ENCODE measurements around the gene WDR36. TPM values are rescaled to one million over a fixed set of nuclear protein-coding genes. Genes with fewer than 3 reads are reported as not detected.

Gene WDR36
- total RNA-seq, 1 donor from 2014 or later, result 31.6 TPM

DNA sequence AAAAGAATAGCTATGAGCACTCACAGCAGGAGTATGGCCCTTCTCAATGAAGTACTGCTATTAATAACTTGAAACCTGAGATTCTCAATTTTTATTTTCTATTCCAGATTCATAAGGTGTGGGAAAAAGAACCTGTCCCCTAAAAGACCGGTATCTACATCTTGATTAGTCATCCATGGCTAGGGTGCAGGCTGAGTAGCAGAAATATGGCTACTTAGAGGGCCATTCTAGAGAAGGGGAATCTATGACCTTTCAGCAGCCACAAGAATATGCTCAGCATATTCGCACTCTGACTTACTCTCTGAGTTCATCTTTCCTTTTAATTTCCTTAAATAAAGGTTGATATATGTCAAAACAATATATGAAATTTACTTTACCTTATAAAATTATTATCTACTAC, 27.7 kb downstream of the WDR36 start:
- Mint-ChIP-seq H3K4me1 (ENCODE audit: low read depth) (no peaks in the 10 kb centered on the region), H3K27ac (no peak overlapping the region), H3K4me3 (ENCODE audit: low read depth) (no peak overlapping the region), H3K9me3 (ENCODE audit: low read depth) (no peaks in the 10 kb centered on the region), H3K36me3 (ENCODE audit: insufficient read depth) (peaks cover 12% of the 10 kb centered on the region), H3K27me3 (no peaks in the 10 kb centered on the region)
- TF ChIP-seq, protein P1, sequence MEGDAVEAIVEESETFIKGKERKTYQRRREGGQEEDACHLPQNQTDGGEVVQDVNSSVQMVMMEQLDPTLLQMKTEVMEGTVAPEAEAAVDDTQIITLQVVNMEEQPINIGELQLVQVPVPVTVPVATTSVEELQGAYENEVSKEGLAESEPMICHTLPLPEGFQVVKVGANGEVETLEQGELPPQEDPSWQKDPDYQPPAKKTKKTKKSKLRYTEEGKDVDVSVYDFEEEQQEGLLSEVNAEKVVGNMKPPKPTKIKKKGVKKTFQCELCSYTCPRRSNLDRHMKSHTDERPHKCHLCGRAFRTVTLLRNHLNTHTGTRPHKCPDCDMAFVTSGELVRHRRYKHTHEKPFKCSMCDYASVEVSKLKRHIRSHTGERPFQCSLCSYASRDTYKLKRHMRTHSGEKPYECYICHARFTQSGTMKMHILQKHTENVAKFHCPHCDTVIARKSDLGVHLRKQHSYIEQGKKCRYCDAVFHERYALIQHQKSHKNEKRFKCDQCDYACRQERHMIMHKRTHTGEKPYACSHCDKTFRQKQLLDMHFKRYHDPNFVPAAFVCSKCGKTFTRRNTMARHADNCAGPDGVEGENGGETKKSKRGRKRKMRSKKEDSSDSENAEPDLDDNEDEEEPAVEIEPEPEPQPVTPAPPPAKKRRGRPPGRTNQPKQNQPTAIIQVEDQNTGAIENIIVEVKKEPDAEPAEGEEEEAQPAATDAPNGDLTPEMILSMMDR (IDR thresholded peaks at IDR 0.05; ENCODE audit: unreplicated experiment), result no peak
- no peak for DNase-seq (ENCODE audit: low spot score, unreplicated experiment)

DNA sequence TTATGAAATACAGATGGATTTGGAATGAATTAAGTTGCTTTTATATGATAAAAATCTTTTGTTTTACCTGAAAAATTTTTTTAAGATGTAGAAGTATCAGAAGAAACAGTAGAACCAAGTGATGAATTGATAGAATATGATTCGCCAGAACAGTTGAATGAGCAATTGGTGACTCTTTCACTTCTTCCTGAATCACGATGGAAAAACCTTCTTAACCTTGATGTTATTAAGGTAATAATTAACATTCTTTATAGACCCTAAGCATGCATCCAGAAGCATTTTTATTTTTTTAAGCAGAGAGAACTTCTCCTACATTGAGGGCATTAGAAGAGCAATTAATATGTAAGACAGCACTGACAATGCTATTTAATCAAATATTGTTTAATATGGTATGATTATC, 28.8 kb downstream of the WDR36 start:
- Mint-ChIP-seq H3K4me1 (ENCODE audit: low read depth) (no peaks in the 10 kb centered on the region), H3K36me3 (ENCODE audit: insufficient read depth) (peaks cover 13% of the 10 kb centered on the region), H3K27me3 (no peaks in the 10 kb centered on the region), H3K9me3 (ENCODE audit: low read depth) (no peaks in the 10 kb centered on the region), H3K4me3 (ENCODE audit: low read depth) (no peak overlapping the region), H3K27ac (no peak overlapping the region)
- DNase-seq (ENCODE audit: low spot score, unreplicated experiment), result no peak
- TF ChIP-seq, protein P1 (IDR thresholded peaks at IDR 0.05; ENCODE audit: unreplicated experiment), result no peak

DNA sequence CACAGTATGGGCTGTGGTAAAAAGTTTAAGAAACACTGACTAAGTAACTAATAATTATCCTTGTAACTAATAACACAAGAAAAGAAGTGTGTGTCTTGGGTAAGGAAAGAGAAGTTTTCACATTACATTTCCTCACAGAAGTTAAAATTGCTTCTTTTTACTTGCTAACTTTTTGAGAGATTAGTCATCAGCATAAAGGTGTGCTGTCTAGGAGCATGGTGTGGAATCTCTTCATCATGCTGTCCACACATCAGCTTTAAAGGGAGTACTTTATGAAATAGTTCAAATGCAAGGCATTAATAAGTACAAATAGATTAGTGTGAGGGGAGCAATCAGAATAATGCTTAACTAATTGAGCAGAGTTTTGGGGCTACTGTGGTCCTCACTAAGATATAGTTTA, 29.8 kb downstream of the WDR36 start:
- H3K27me3 Mint-ChIP-seq, result no peaks in the 10 kb centered on the region
- no peaks in the 10 kb centered on the region for H3K4me1 Mint-ChIP-seq (ENCODE audit: low read depth)
- TF ChIP-seq, protein P1 (IDR thresholded peaks at IDR 0.05; ENCODE audit: unreplicated experiment), result no peak
- no peaks in the 10 kb centered on the region for H3K9me3 Mint-ChIP-seq (ENCODE audit: low read depth)
- no peak for DNase-seq (ENCODE audit: low spot score, unreplicated experiment)
- H3K27ac Mint-ChIP-seq, result no peak overlapping the region
- H3K4me3 Mint-ChIP-seq (ENCODE audit: low read depth), result no peak overlapping the region
- peaks cover 18% of the 10 kb centered on the region for H3K36me3 Mint-ChIP-seq (ENCODE audit: insufficient read depth)

DNA sequence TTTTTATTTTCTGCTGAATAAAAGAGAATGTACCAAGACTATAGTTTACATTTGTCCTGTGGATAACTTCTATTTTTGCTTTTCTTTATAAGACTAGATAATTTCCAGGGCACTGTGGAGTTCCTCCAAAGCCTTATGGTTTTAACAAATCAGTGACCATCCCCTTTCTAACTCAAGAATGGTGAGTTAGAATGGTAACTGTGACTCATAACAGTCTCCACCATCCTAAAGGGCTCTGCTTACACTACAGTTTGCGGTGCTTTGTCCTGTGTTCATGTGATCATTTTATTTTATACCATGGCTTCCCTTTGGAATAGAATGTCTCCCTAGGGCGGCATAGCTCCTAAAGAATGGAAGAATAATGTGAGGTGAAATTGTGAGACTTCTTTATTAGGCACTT, 30.2 kb downstream of the WDR36 start:
- H3K27me3 Mint-ChIP-seq, result no peaks in the 10 kb centered on the region
- peaks cover 19% of the 10 kb centered on the region for H3K36me3 Mint-ChIP-seq (ENCODE audit: insufficient read depth)
- DNase-seq (ENCODE audit: low spot score, unreplicated experiment), result no peak
- H3K4me3 Mint-ChIP-seq (ENCODE audit: low read depth), result no peak overlapping the region
- no peaks in the 10 kb centered on the region for H3K4me1 Mint-ChIP-seq (ENCODE audit: low read depth)
- H3K9me3 Mint-ChIP-seq (ENCODE audit: low read depth), result no peaks in the 10 kb centered on the region
- no peak overlapping the region for H3K27ac Mint-ChIP-seq
- TF ChIP-seq, protein P1 (IDR thresholded peaks at IDR 0.05; ENCODE audit: unreplicated experiment), result no peak

DNA sequence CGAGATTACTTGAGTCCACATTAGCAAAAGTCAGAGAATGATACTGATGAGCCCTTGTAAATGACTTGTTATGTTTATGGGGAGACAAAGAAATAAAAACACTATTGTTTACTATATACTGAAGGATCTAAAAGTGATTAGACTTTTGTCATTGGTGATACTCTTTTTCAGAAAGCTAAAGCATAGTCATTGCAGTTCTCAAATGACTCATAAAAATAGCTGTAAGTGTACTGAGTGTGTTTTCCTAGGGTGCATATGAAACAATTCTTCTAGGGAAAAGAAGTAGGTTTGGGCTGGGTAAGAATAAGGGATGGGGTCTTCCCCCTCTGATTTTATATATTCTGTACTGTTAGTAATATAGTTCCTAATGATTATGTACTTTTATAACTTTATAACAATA, 32.6 kb downstream of the WDR36 start:
- Mint-ChIP-seq H3K36me3 (ENCODE audit: insufficient read depth) (peaks cover 20% of the 10 kb centered on the region), H3K27me3 (no peaks in the 10 kb centered on the region), H3K9me3 (ENCODE audit: low read depth) (no peaks in the 10 kb centered on the region), H3K27ac (no peak overlapping the region), H3K4me1 (ENCODE audit: low read depth) (no peaks in the 10 kb centered on the region), H3K4me3 (ENCODE audit: low read depth) (no peak overlapping the region)
- no peak for DNase-seq (ENCODE audit: low spot score, unreplicated experiment)
- TF ChIP-seq, protein P1 (IDR thresholded peaks at IDR 0.05; ENCODE audit: unreplicated experiment), result no peak
